Endometrial microvascular endothelial cells (primary cell): Measurements from ENCODE around the gene SARDH. TPM values are rescaled to one million over a fixed set of nuclear protein-coding genes. Genes with fewer than 3 reads are reported as not detected.

Experiments
- in situ Hi-C: cut with HindIII; loops from 2 replicates; pipeline ENCODE4 v1.10.0; 2017; ENCODE audit warnings: low sequenced_read_pairs, low pct_unique_long_range_greater_than_20kb; ENCODE audit errors: inconsistent ontology term
- total RNA-seq: library from RNA; depleted of rRNA; stranded (reverse); fragments of >200 nt; gene quantifications from one replicate; pipeline ENCODE4 v1.2.3, GENCODE V29; 2015; ENCODE audit errors: inconsistent ontology term

SARDH gene
- total RNA-seq, 1 donor from 2014 or later, result not detected

DNA sequence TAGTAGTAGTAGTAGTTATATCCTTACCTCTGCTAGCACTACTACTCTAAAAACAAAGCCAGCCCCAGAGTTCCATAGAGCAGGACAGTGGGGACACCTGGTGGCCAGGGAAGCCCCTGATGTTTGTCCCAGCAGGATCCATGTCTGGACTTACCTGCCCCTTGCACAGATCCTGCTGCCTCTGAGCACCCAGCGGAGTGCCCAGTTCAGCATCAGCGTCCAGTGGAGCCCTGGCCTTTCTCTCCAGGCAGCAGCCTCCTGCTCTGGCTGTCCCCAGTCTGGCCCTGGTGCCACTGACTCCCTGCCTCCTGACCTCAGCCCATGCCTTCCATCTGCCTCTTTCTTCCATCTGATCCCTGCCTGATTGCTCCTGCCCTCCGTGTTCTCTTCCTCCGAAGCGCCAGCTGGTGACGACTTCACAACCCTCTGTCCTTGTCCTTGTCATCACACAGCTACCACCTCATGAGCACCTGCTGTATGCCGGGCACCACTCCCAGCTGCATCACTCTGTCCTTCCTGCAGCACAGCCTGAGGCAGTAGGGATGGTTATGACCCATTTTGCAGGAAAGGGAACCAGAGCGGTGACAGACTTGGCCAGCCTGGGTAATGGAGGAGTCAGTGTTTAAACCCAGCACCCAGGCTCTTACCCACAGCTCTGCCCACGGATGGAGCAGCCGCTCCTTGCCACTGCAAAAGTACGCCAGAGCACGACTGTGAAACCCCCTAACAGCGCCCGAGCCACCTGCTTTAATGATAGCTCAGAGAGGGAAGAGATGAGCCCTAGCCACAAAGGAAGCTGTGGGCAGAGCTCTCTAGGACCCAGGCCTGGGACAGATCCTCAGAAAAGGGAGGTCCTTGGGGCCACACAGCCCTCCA is 11.5 kb downstream of the SARDH start:
- in situ Hi-C loops, result no loop called here

DNA sequence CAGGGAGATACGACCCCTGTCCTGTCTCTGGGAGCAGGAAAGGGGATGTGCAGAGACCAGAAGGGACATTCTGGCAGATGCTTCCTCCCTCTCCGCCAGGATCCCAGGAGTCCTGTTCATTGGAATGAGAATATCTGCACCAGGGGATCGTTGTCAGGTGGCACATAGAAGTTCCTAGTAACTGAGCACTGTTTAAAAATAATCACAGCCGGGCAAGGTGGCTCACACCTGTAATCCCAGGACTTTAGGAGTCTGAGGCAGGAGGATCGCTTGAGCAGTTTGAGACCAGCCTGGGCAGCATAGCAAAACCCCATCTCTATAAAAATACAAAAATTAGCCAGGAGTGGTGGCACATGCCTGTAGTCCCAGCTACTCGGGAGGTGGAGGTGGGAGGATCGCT is 12.3 kb downstream of the SARDH start:
- in situ Hi-C loops, result no loop called here

DNA sequence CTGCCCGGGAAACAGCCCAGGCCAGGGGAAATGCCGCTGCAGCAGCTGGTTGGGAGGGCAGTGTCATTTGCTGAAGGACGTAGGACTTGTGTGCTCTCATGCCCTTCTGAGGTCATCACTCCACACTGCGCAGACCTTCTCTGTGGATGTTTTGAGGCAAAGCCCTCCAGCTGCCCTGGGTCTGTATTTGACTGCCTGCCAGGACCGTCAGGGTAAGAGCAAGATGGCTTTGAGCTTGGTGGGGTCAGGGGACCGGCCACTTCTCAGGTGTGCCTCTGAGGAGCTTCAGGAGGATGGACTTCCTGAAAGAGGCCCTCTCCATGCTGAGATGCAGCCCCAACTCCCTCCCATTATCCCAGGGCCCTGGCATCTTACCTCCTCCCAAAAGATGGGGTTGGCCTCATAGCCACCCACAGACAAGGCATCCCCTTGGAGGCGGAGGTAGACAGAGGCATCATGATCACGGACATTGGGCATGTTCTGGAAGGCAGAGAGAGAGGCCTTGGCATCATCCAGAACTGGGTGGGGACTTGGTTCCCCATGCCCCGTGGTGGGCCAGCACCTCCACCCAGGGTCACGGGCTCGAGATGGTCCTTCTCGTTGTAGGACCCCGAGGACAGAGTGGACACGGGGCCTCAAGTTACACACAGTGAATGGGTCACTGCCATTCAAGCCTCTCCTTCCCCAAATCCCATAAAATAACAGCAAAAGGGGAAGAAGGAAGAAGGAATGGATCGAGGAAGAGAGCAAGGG is 19.4 kb downstream of the SARDH start:
- in situ Hi-C loops, result no loop called here

- in situ Hi-C loops, result no loop called here
Measured at GRCh38 chr9:133717113-133718031, 20.8 kb downstream of the SARDH start.

- in situ Hi-C loops, result no loop called here
Measured at GRCh38 chr9:133716564-133717112, 21.5 kb downstream of the SARDH start.

DNA sequence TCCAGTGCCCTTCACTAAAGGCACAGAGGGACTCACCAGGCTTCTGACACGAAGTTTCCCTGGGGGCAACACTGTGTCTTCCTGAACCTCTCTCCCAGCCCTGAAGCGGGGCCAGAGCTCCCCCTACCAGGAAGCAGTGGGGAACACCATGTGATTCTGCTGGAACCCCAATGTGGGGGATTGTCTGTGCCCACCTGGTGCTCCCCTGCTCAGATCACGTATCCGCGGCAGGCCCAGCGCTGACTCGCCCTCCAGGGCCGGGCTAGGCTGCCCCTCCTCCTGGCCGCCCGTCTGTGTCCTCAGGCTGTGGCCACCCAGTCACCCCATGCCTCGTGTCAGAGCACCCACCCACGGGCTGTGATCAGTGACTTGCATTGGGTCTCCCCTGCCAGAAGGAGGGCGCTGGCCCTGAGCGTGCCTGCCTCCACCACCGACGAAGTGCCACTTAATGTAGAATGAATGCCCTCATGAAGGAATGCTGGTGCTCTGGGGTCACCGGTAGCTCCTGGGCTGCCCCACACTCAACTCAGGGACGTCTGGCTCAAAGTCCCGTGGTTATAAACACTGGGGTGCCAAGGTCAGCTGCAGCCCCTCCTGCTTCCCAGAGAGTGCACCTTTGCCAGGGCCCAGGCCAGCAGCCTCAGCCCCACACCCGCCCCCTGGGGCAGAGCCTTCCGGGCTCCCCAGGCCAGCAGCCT is 22.1 kb downstream of the SARDH start:
- in situ Hi-C loops, result no loop called here

- in situ Hi-C loops, result no loop called here
Measured at GRCh38 chr9:133715295-133715865, 22.8 kb downstream of the SARDH start.

- in situ Hi-C loops, result no loop called here
Measured at GRCh38 chr9:133714606-133715294, 23.4 kb downstream of the SARDH start.

DNA sequence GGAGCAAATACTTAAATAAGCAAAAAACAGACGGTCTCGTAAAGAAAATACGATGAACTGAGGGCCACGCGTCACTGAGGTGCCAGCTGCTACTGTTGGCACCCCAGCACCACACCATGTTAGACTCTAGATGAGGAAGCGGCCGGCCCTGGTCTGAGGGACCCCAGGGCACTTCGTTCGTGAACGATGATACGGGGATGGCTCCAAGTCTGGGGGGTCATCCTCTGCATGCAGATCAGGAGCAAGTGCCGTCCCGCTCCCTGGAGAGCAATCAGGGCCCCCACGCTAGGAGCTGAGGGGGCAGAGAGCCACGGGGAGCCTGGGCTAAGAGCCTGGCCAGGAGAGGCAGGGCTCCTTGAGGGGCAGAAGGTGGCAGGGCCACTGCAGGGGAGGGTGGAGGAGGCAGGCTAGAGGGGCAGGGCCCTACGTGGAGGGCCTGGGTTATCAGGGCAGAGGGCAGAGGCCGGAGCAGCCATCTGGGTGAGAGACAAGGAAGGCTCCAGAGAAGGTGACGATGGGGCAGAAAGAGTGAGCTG is 24.1 kb downstream of the SARDH start:
- in situ Hi-C loops, result no loop called here

DNA sequence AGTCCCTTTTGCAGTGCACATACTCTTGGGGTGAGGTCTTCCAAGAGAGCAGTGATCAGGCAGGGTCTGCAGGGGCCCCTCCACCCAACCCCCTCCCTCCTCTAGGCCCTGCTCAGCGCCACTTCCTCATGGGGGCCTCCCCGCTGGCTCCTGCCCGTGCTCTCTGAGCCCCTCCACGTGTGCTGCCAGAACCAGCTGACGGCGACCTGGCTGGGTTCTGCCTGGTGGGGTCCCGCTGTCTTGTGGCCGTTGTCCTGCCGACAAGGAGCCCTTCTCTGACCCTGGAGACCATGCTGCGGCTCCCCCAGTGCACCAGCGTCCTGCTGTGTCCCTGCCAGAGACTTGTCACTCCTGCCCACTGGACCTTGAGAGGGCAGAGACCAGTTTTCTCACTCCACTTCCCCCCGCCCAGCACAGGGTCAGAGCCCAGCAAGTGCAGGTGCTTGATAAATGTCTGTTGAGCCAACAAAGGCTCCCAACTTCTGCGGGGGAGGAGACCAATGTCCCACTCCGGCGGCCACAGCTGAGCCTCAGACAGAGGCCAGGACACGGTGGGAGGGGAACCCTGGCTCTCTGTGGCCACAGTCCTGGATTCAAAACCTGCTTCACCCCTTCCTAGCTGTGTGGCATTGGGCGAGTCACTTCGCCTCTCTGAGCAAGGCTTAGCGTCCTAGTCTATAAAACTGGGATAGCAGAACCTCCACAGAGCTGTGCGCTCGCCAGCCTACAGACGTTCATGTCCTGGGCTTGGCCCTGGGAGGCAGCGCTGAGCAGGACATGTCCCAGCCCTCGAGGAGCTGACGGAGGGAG is 24.8 kb downstream of the SARDH start:
- in situ Hi-C loops, result no loop called here

DNA sequence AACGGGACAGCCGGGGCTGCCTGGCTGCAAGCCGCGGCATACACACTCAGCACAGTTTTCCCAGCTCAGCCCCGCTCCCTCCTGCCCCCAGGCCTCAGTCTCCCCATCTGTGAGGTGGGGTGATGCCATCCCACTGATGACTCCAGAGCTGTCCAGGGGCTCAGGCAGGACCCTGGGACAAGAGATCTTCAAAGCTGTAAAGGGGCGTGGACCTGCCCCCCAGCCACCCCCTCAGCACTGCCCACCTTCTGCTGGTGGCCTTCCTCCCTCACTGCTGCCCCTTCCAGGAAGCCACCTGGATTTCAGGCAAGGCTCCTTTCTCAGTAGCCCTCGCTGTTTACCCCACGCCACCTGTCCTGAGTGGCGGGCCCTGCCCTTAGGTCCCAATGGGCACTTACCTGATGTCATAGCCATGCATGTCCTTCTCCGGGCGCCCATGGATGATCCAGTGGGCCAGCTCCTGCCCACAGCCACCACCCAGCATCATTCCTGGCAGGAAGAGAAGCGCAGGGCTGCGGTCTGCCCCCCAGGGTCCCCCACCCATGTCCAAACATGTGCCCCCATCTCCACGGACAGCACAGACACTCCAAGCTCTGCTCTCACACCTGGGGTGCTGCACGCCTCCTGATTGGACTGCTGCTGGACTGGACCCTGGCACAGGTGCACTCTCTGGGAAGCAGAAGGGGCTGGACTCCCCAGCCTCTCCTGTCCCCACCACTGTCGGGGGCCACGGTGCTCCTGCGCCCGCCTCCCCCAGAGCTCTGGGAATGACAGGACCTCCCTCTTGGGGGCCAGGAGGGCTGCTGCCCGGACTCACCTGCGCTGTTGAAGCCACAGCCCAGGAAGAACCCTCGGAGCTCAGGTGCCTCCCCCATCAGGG is 25.7 kb downstream of the SARDH start:
- in situ Hi-C loops, result no loop called here

GRCh38 chr9:133711428-133712220 is 26.5 kb downstream of the SARDH start:
- in situ Hi-C loops, result no loop called here

GRCh38 chr9:133710661-133711427 is 27.3 kb downstream of the SARDH start:
- in situ Hi-C loops, result no loop called here
